Measurements from ENCODE around the gene NRARP.

DNA sequence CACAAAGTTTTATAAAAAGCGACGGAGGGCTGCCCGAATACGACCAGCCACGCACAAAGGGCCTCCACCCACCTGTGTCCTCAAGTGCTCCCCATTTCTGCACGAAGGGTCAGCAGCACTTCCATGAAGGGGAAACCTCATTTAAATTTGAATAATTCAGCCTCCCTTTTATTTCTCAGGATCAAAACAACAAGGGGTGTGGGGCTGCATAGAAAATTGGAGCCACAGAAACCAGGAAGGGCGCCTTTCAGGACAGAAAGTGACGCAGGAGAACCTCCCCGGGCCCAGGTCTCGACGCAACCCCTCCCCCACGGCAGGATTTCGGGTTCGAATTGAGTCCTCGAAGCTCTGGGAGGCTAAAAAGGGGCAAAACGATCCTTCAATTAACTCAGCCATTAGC, 2.1 kb downstream of the NRARP start:
- TF ChIP-seq CTCF (IDR thresholded peaks at IDR 0.05) (no peak), ATF1 (CRISPR knock-in tag; IDR thresholded peaks at IDR 0.05) (no peak), NR3C1 (CRISPR knock-in tag; conservative IDR thresholded peaks at IDR 0.05; ENCODE audit: low read depth) (no peak), IRF2 (CRISPR knock-in tag; IDR thresholded peaks at IDR 0.05; ENCODE audit: borderline replicate concordance, low read depth) (no peak), AFF4 (CRISPR knock-in tag; IDR thresholded peaks at IDR 0.05; ENCODE audit: borderline replicate concordance) (no peak)

Data from WTC11 (cell line).